Measurements from ENCODE around the gene PLEKHG4. TPM values are rescaled to one million over a fixed set of nuclear protein-coding genes. Genes with fewer than 3 reads are reported as not detected.

The PLEKHG4 gene
- polyA plus RNA-seq, 4 donors: 9.5 to 28.0 (median 14.5) TPM

DNA sequence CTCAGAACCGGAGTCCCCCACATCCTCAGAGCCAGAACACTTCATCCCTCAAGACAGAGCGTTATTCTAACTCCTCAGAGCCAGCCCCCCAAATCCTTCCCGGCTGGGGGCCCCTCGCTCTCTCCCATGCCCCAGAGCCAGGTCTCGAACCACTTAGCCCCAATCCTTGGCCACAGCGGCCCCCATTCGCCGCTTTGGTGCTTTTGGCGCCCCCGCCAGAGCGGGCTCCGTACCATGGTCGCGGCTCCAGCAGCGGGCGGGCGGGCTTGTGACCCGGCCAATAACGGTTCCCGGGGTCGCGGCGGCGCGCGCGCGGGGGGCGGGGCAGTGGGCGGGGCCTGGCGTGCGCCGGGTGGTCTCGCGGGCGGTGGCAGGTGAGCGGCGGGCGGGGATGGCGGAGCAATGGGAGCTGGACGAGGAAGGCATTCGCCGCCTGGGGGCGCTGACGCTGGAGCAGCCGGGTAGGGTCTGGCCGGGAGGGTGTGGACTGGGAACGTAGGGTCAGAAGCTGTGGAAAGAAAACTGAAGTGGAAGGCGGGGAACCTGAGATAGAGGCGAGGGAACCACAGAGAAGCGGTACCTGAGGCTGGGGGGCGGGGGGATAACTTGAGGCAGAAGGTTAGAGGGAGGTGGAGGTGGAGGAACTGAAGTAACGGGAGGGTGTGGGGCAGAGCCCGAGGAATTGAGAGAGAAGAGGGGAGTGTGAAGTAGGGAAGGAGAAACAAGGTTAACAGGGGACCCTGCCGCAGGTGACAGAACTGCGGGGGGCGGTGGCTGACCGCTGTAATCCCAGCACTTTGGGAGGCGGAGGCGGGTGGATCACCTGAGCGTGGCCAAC, 47.4 kb downstream of the PLEKHG4 start, which contains the start of the genes KCTD19 and LRRC36:
TSS of gene KCTD19 (minus strand) at position 270 of the 838 bp plus-strand sequence. CDS start at position 236, 34 bp downstream.
TSS of gene LRRC36 (plus strand) at position 344 of the 838 bp plus-strand sequence. CDS start at position 392, 48 bp downstream.
- DNase-seq (ENCODE audit: low read depth in 4 of 4, low spot score in 3 of 4): peak in 2 of 4 donors; percentile 33 to 39

DNA sequence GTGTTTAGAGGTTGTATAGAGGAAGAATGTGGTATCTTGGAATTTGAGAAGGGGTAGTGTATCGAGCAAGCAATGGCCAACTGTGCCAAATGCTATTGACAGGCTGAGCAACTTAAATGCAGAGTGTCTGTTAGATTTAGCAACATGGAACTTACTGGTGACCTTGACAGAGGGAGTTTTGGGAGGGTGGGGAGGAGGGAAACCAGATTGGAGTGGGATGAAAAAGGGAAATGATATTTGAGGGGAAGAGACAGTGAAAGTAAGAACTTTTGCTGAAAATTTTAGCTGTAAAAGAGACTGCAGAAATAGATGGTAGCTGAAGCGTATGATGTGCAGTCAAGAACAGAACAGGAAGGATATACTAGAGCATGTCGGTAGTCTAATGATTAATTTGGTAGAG, 48.4 kb downstream of the PLEKHG4 start:
- DNase-seq (ENCODE audit: low read depth in 4 of 4, low spot score in 3 of 4): no peak

DNA sequence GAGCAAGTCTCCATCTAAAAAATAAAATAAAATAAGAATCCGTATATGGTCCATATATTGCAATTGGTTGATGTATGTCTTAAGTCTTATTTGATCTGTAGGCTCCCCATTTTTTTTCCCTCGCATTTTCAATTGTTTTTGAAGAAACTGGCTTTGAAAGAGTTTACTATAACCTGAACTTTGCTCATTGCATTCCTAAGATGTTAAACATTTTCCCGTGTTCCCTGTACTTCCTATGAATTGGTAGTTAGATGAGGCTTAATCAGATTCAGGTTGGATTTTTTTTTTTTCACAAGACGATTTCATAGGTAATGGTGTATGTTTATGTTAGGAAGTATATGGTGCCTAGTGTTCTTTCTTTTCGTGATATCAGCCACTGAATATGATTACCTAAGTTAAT, 50.6 kb downstream of the PLEKHG4 start:
- DNase-seq (ENCODE audit: low read depth in 4 of 4, low spot score in 3 of 4): no peak

DNA sequence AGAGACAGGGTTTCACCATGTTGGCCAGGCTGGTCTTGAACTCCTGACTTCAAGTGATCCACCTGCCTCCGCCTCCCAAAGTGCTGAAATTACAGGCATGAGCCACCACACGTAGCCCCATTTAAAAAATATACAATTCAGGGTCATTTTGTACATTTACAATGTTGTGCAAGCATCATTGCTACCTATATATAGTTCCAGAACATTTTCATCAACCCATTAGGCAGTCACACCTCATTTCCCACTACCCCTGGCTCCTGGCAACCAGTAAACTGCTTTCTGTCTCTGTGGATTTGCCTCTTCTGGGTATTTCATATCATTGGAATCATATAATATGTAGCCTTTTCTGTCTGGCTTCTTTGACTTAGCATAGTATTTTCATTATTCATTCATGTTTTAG, 54.0 kb downstream of the PLEKHG4 start:
- DNase-seq (ENCODE audit: low read depth in 4 of 4, low spot score in 3 of 4): no peak

DNA sequence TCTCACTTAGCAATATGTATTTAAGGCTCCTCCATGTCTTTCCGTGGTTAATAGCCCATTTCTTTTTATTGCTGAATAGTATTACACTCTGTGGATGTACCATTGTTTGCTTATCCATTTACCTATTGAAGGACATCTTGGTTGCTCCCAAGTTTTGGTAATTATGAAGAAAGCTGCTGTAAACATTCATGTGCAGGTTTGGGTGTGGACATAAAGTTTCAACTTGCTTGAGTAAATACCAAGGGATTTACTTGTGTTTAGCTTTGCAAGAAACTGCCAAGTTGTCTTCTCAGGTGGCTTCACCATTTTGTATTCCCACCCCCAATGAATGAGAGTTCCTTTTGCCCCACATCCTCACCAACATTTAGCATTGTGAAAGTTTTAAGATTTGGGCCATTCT, 56.8 kb downstream of the PLEKHG4 start:
- no peak for DNase-seq (ENCODE audit: low read depth in 4 of 4, low spot score in 3 of 4)

DNA sequence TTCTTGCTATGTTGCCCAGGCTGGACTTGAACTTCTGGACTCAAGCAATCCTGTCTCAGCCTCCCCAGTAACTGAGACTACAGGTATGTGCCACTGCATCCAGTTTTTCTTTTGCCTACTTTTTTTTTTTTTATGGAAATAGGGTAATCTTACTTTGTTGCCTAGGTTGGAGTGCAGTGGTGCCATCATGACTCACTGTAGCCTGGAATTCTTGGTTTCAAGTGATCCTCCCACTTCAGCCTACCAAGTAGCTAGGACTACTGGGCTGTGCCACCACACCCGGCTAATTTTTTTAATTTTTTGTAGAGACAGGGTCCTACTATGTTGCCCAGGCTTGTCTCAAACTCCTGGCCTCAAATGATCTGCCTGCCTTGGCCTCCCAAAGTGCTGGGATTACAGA, 57.3 kb downstream of the PLEKHG4 start:
- no peak for DNase-seq (ENCODE audit: low read depth in 4 of 4, low spot score in 3 of 4)

Other genes starting within 250 kb of the PLEKHG4 start
- 10 to 100 TPM; 21.4 to 28.3 (median 24.6) TPM for gene PHAF1, start 169.6 kb upstream of the PLEKHG4 start, polyA plus RNA-seq (ENCODE audit: insufficient read length in 4 of 4)
- gene B3GNT9, start 128.5 kb upstream of the PLEKHG4 start, polyA plus RNA-seq (ENCODE audit: insufficient read length in 4 of 4): 10 to 100 TPM in 3 of 4 donors, 1 to 10 TPM in 1; 8.5 to 40.1 (median 11.6) TPM
- gene TRADD, start 119.6 kb upstream of the PLEKHG4 start, polyA plus RNA-seq (ENCODE audit: insufficient read length in 4 of 4): 1 to 10 TPM; 2.9 to 7.5 (median 3.8) TPM
- 1 to 10 TPM; 1.2 to 2.5 (median 1.6) TPM for gene FBXL8, start 119.6 kb upstream of the PLEKHG4 start, polyA plus RNA-seq (ENCODE audit: insufficient read length in 4 of 4)
- gene HSF4, start 114.8 kb upstream of the PLEKHG4 start, polyA plus RNA-seq (ENCODE audit: insufficient read length in 4 of 4): 1 to 10 TPM; 1.4 to 5.7 (median 2.3) TPM
- gene NOL3, start 109.0 kb upstream of the PLEKHG4 start, polyA plus RNA-seq (ENCODE audit: insufficient read length in 4 of 4): 1 to 10 TPM; 2.4 to 7.6 (median 4.9) TPM
- gene MATCAP1, start 95.6 kb upstream of the PLEKHG4 start, polyA plus RNA-seq (ENCODE audit: insufficient read length in 4 of 4): 10 to 100 TPM; 29.3 to 61.4 (median 42.3) TPM
- gene EXOC3L1, start 89.4 kb upstream of the PLEKHG4 start, polyA plus RNA-seq (ENCODE audit: insufficient read length in 4 of 4): 1 to 10 TPM; 2.3 to 7.7 (median 4.3) TPM
- 10 to 100 TPM; 50.0 to 71.4 (median 50.9) TPM for gene E2F4, start 87.4 kb upstream of the PLEKHG4 start, polyA plus RNA-seq (ENCODE audit: insufficient read length in 4 of 4)
- 1 to 10 TPM in 3 of 4 donors, under 1 TPM in 1; 0.86 to 8.5 (median 5.5) TPM for gene ELMO3, start 80.4 kb upstream of the PLEKHG4 start, polyA plus RNA-seq (ENCODE audit: insufficient read length in 4 of 4)
- 10 to 100 TPM; 30.6 to 46.4 (median 37.3) TPM for gene TMEM208, start 52.4 kb upstream of the PLEKHG4 start, polyA plus RNA-seq (ENCODE audit: insufficient read length in 4 of 4)
- gene FHOD1, start 32.1 kb upstream of the PLEKHG4 start, polyA plus RNA-seq (ENCODE audit: insufficient read length in 4 of 4): 10 to 100 TPM; 37.6 to 51.7 (median 40.2) TPM
- 1 to 10 TPM; 2.6 to 5.9 (median 4.5) TPM for gene SLC9A5, start 30.6 kb upstream of the PLEKHG4 start, polyA plus RNA-seq (ENCODE audit: insufficient read length in 4 of 4)
- gene KCTD19, start 47.2 kb downstream of the PLEKHG4 start, polyA plus RNA-seq (ENCODE audit: insufficient read length in 4 of 4): 1 to 10 TPM in 2 of 4 donors, under 1 TPM in 2; 0.50 to 2.3 (median 1.2) TPM
- gene LRRC36, start 47.3 kb downstream of the PLEKHG4 start, polyA plus RNA-seq (ENCODE audit: insufficient read length in 4 of 4): 1 to 10 TPM; 1.5 to 7.7 (median 4.6) TPM
- gene TPPP3, start 114.0 kb downstream of the PLEKHG4 start, polyA plus RNA-seq (ENCODE audit: insufficient read length in 4 of 4): 10 to 100 TPM; 44.8 to 63.4 (median 53.2) TPM
- 10 to 100 TPM; 10.4 to 18.0 (median 11.9) TPM for gene ZDHHC1, start 136.9 kb downstream of the PLEKHG4 start, polyA plus RNA-seq (ENCODE audit: insufficient read length in 4 of 4)
- 10 to 100 TPM; 16.5 to 74.4 (median 45.6) TPM for gene HSD11B2, start 151.6 kb downstream of the PLEKHG4 start, polyA plus RNA-seq (ENCODE audit: insufficient read length in 4 of 4)
- 10 to 100 TPM; 66.2 to 96.0 (median 84.0) TPM for gene ATP6V0D1, start 201.6 kb downstream of the PLEKHG4 start, polyA plus RNA-seq (ENCODE audit: insufficient read length in 4 of 4)
- under 1 TPM in 1 of 4 donors, not detected in 3; 0.34 TPM for gene AGRP, start 204.0 kb downstream of the PLEKHG4 start, polyA plus RNA-seq (ENCODE audit: insufficient read length in 4 of 4)
- gene RIPOR1, start 249.3 kb downstream of the PLEKHG4 start, polyA plus RNA-seq (ENCODE audit: insufficient read length in 4 of 4): 100 to 1,000 TPM in 3 of 4 donors, 10 to 100 TPM in 1; 40.9 to 136 (median 116) TPM

All from left renal pelvis (tissue), 4 donors.